Measurements from ENCODE around the gene NFIB.

The NFIB gene

DNA sequence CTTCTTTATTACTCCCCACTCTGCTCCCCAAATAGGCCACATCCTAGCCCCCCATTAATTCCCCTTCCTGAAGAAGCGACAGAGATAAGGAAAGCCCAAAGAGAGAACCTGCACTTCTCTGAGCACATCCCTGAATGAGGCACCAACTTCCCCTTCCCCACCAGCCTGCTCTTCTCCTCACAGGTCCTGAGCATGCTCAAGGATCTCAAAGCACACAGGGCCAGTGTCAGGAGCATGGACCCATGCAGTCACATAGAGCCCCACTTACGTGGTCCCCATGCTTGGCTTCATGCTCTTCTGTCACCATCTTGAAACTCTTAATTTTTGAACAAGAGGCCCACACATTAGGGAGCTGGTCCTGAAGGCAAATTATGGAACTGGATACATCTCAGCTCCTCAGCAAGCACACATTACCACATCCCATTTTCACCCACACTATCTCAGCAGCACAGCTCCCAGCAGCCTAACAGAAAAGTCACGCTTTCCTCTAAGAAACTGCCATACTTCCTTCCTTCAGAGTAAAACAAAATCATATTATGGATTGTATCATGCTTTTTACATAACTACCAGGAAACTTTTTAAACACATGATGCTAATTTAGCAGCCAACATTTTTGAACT lies 99.8 kb downstream of the NFIB start:
- DNase-seq (ENCODE audit: low read depth), result no peak

DNA sequence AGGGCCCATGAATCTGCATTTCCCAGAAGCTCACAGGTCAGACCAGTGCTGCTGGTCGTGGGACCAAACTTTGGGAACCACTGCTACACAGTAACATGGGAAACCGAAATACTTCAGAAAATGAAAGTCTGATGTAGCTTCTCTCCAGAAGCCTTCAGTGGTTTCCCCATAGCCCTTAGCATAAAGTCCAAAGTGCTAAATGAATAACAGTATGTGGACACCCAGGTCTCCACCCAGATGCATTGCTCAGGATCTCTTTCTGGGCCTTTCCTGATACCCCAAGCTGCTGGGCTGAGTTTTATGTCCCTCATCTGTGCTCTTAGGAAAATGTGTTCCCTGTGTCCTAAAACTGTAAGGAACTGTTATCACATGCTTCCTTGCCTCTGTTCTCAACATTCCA lies 100.4 kb downstream of the NFIB start:
- DNase-seq (ENCODE audit: low read depth), result no peak

DNA sequence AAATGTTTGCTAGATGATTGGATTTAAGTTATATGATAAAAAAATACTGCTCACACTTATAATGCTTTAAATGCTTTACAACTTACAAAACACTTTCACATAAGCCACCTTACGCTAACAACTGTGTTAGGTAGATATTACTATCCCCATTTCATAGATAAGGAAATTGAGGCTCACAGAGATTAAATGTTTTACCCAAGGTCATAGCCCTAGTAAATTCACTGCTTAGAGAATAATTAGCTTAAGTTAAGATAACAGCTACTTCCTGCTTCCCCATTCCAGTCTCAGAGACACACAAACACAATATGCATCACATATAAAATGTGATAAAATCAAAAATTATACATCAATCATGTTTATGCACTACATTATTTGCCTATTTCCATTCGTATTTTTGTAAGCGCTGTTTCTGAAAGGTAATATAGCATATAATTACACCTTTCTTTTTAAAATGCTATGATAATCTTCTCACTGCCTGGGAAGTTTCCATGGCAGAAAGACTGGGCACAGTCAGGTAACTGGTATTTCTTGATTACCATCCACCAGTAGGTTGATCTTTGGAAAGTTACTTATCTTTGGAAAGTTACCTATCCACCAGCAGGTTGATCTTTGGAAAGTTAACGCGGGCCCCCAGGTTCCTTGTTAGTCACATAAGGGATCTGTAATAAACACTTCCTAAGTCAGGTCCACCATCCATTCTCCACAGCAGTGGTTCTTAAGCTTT lies 101.1 kb downstream of the NFIB start:
- DNase-seq (ENCODE audit: low read depth), result no peak

DNA sequence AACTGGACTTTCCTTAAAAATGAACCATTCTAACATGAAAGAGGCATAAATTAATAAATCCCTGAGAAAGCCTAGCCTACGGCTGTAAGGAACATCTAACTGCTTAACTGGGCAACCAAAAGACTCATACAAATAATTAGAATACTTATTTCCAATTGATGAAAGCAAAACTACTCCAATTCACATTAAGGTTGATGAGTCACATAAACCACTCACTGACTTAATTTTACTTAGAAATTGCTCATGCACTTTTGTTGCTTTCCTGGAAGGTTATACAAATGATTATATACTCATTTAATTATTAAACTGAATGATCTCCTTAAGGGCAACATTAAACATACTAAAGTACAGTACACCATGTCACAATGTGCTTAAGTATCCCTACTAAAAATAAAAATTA lies 101.9 kb downstream of the NFIB start:
- no peak for DNase-seq (ENCODE audit: low read depth)

DNA sequence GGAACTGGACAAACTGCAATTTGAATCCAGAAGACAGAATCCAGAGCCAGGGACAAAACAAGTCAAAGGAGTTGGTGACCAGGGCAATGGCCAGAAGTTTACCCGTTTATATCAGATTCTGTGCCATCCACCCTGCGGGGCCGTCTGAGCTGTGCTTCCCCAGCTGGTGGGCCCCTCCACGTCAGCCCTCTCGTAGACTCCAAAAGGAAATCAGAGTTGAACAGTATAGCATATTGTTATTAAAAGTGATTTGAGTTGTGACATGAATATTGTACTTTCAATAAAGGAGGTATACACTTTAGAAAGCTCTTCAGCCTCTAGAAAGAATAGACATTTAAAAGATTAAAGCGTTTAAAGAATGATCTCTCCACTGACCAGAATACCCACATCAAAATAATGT lies 102.4 kb downstream of the NFIB start:
- no peak for DNase-seq (ENCODE audit: low read depth)

DNA sequence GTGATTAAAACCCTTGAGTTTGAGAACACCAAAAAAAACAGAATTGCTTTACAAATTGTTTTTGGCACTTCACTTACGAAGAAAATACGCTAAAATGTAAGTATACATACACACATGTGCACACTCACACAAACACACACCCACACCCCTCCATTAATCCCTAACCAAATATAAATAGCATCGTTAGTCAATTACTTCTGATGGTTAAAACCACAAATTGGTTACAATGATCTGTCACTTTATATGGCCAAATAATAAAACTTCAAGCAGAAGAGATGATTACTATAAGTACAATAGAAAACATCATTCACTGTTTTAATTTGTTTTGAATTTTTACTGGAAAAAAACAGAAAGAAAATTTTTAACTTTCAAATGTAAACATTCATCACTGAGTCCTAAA lies 103.5 kb downstream of the NFIB start:
- DNase-seq (ENCODE audit: low read depth), result no peak

DNA sequence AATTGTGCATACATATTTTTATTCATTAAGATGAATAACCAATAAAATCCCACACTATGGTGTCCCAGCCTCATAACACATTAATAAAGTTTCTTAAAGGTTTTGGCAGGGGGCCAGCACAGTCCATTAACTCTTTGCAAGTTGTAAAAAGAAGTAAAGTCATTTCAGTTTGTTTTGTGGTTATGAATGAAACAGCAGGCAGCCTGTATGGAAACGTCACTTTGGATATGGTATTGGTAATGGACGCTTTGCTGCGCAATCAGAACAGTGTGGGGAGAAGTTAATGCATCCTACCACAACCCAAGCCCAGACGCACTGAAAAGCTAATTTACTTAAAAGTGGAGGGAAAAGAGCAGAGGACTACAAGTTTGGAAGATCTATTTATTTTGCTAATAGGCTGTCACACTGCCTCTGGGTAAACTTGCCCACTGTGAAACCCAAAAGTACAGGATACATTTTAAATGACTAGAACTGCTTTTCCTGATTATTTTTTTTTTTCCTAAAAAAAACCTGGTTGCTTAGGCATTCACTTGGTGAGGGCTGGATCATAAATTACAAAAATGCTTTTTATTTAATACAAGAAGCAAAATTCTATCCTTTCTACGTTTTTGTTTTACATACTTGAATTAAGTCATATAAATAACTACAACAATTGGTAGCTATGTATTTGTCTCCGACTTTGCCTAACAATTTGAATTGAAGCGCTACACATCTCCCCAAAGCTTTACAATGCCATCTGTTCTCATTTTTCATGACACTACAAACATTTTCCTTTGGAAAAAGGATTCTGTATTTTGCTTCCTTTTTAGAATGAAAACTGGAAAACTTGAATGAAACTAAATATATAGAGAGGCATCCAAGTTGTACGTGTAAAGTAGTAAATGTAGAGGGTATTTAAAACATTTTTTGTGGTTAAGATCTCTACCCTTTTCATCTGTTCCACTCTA lies 104.3 kb downstream of the NFIB start:
- no peak for DNase-seq (ENCODE audit: low read depth)

DNA sequence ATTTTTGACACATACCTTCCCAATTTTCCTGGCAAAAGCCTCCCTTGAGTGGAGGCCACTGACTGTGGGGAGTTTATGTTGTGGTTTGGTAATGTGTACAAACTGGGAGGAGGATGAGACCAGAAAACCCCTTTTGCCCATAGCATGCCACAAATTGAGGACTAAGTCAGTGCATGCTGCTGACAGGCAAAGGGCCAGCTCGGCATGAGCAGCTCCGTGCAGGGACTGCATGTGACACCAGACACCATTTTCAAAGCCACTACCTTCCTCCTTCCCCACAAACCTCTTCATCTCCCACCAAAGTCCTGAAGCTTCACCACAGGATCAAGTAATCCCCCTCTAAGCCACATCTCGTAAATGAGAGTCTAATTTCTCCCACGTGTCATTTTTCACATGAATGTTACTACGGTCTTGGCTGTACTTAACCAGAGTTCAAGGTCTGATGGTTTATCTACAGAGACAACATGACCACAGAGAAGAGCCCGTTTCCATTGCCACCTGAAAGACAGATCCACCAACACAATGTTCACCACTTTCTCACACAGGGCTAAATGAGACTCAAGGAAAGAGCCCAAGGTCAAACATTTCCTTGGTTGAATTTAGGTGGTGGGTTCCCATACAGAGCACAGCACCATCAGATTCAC lies 106.5 kb downstream of the NFIB start:
- no peak for DNase-seq (ENCODE audit: low read depth)

DNA sequence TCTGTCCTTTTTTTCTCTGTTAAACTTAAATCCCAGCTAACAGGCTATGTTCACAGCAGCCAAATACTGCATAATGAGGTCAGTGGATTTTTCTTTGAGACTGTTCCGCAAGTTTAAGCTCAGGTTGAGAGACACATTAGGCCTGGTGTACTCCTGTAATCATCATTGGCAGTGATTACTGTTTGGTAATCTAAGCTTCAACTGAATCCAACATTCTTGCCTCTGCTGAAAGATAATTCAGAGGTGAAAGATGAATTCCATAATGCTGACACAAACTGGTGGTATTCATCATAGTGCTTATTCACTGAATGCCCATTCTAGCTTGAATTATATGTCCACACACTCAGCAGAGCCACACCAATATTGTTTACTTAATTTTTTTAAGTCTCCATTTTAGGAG lies 108.5 kb downstream of the NFIB start:
- DNase-seq (ENCODE audit: low read depth), result no peak

DNA sequence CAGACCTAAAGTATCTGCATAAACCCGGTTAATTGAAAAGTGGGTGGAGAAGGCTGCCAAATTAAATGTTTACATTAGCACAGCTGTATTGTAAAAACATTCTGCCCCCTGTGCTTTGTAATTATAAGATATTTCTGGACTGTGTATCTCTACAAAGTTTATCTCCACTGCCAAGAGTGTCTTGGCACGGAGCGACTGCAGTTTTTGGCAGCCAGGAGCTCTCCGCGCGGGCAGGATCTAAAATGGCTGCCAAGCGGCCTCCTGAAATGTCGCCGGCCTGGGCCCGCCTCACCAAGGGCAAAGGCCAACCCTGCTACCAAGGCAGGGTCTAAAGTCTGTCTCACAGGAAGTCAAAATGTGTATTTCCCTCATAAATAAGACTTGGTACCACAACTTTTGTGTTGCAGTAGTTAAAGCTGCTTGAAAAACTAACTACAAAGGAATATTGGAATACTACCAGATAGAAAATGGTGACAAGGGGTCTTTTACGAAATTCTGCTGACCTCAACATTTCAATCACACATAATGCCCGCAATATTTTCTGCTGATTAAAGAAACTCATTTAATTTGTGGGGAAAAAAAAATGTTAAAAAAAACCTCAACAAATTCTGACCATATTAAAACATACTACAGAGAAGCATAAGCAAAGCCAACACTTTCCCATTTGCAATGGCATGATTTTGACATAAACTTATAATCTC lies 110.4 kb downstream of the NFIB start:
- no peak for DNase-seq (ENCODE audit: low read depth)

DNA sequence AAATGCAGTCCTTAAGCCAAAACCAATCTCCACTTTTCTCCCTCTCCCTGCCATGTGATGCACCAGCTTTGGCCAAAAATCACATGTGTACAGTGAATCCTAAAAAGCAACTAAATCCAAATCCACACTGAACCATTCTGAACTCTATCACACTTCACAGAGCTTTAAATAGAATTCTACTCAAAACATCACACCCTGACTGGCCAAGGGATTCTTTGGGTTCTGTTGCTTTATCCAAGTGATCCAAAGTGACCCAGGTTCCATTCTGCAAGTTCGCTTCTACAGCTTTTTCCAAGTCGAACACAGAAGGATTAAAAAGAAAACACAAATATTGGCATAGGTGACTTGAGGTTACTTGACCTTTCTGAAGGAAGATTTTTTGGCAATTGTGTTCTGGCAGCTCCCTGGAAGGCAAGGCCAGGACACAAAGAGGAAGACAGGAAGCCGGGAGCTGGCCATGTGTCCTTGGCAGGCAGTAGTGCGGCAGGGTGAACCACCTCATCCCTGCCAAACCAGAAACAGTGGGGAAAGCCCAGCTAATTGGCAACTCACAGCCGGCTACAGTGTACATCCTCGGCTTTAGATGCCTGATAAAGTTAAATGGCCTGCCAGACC lies 115.0 kb downstream of the NFIB start:
- DNase-seq (ENCODE audit: low read depth), result no peak

DNA sequence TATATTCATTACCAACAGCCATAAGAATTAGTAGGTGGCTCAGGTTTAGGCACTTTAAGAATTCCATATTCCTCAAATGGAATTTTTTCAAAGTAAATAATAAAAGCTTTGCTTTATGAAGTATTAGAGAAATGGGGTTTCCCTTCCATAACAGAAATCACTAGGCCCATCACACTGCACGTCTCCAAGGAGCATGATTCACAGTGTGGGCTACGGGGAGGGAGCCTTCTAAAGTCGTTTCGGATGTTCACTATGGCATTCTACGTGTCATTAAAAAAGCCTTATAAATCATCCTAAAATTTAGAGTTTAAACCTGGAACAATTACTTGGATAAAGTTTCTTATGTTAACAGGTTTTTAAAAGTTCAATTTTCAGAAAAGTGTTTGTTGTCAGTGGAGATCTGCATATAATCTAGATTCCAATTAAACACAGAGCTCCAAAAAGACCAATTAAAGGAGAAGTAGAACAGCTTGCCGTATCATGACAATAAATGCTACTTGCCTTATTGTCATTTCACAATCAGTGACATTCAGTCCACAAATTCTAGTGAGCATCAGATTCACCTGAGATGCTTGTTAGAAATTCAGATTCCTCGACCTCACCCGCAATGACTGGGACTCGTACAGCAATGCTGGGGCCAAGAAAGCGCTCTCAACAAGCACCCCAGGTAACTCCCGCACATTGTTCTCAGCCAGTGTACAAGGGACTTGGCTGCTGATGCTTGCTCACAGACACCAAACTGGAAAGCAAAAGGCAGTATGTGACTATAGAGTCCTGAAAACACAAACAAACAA lies 115.7 kb downstream of the NFIB start:
- no peak for DNase-seq (ENCODE audit: low read depth)

DNA sequence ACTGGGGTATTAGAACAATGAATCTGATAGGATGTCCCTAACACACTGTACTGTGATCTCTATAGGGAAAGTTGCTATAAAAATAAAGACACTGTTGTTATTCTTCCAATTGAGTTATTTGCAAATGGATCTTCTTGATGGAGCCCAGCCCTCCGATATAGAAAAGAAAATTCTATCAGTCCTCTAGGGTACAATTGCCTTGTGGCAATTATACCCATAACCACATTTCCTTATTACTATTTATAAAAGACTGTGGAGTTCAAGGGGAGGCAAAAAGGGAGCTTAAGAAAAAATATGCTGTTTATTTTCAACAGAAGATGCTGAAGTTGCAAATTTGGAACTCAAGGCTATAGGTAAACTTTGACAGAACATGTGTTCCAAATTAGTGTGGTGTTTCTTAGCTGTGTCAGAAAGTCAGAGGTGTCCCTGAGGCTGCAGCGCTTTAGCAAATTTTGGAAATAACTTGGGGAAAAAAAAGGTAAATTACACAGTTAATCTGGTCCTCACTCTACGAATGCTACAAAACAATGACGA lies 116.5 kb downstream of the NFIB start:
- DNase-seq (ENCODE audit: low read depth), result no peak

DNA sequence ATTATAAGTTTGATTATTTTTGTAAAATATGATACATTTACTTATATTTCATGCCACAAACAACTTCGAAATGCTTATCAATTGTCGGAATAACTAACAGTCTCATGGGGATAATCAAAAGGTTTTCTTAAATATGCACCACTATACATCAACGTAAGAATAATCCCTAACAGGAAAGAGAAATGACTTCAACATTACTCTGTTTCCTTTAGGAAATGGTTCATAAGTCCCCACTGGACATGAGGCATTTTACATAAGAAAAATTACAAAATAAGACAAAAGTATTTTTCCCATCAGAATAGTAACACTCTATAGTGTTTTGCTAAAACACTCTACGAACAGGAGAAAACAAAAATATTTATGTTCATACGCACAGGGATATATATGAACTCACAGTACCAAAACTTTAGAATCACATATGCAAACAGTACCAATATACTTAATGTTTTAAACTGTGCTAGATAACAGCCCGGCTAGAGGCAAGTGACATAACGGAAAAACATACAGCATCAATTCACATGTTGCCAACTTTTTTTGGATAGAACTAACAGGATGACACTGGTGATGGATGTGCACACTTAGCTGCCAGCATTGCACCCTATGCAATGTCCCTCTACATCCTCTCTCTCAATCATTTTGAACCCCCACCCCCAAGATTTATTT lies 120.5 kb downstream of the NFIB start:
- DNase-seq (ENCODE audit: low read depth), result no peak

DNA sequence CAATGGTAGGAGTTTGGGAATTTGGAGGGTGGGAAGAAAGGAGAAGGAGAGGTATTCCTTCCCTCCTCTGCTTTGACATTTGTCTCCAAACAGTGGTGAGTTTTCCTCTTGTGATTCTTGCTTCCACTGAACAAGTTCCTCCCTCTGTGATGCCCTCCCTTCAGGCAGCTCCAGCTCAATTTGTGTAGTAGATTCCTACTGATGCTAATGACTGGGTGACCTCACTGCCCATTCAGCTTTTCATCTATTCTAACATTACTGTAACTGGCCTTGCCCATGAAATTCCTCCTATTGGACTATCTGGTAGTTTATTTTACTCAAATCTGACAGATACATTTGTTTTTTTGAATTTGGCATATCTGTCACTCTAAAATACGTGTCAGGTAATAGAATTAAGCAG lies 121.4 kb downstream of the NFIB start:
- DNase-seq (ENCODE audit: low read depth), result no peak

DNA sequence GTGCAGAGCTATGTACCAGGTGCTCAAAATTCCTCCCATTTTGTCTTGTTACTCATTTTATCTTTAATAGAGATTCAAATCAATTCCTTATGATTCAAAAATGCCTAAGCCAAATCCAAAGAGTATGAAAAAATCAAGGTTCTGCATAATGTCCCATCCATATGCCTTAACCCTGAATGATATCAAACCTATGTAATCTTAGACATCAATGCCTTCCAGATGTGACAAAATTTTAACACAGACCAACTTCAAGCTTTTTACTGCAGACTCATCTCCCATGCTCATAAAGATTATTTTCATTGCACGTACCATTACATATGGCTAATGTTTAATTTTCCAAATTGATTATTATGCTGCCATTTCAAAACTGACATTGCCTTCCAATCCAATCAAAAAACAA lies 122.4 kb downstream of the NFIB start:
- no peak for DNase-seq (ENCODE audit: low read depth)

DNA sequence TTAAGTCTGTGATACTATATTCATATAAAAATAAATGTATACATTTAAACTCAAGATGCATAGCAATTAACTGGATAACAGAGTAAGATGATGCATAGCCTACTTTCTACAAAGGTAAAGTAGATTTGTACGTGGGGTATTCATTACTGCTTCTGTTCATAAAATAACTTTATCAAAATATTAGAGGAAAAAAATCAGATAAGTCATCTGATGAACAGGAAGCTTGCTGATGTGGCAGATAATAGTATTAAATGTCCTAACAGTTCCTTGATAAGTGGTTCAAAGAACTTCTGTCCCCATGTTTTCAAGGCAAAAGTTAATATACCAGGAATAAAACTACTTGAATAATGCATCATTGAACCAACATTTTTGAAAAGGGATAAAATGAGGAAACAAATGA lies 123.7 kb downstream of the NFIB start:
- no peak for DNase-seq (ENCODE audit: low read depth)

DNA sequence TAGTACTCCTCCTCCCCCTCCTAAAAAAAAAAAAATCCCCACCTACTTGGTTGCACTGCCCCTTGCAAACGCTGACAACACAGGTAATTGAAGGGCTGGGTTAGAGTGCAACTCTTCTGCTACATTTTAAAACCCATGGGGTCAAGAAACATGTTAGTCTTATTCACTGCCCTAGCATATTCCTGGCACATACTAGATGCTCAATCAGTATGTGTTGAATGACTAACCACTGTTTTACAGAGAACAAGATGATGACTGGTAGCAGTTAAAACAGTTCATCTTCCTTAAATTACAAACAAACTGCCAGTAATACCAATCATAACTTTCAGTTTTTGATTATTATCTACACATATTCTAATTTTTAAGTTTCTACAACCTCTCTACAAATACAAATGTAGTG lies 124.4 kb downstream of the NFIB start:
- no peak for DNase-seq (ENCODE audit: low read depth)

DNA sequence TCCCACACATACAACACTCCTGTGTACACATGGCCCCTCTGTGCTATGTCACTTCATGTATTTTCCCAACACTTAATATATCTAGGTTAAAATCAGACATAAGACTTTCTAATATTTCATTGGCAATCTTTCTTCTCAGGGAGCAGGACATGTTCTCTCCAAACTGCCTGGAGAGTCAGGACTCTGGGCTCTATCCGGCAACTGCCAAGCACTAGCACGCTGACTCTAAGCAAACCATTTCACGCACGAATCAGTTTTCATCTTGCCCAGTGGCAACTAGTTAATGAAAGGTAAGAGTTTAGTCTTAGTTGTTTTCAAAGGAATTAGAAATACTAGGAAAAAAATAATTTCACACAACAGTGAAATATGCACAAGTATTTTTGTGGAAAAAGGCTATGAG lies 124.8 kb downstream of the NFIB start:
- DNase-seq (ENCODE audit: low read depth), result no peak

DNA sequence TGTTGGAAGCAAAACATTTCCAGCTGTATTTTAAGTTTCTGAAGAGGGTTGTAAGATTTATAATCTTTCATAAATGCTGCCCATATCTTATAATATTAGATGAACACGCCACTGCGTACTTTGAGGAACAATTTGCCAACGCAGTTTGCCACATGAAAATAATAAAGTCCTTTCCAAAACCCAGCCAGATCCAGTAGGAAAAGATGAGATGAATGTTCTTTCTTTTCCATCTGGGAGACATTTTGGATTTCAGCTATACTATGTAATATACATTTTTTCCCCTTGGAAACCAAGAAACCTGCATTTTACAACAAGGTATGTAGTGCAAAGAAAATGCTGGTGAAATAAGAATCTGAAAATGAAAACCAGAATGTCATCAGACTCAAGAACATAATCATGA lies 125.4 kb downstream of the NFIB start:
- DNase-seq (ENCODE audit: low read depth), result no peak
